Thymus (tissue), 11 donors: Measurements from ENCODE around the gene NPLOC4. TPM values are rescaled to one million over a fixed set of nuclear protein-coding genes. Genes with fewer than 3 reads are reported as not detected.

Experiments
- DNase-seq, 9 donors: peaks; one replicate each; pipeline ENCODE4 v3.0.0-alpha.2; 2013; ENCODE audit warnings: low spot score in 9 of 9, low read depth in 6 of 9, missing footprints in 1 of 9
- H3K27ac ChIP-seq, 2 donors: one replicate each; pipeline ENCODE4 v1.5.1; 2013; ENCODE audit warnings: control low read depth in 1 of 2, low read depth in 1 of 2, low read length in 1 of 2, mild to moderate bottlenecking in 1 of 2, moderate library complexity in 1 of 2
- H3K27me3 ChIP-seq, 2 donors: one replicate each; pipeline ENCODE4 v1.5.1; 2013; ENCODE audit warnings: low read length in 1 of 2; ENCODE audit not compliant: control insufficient read depth in 2 of 2, insufficient read depth in 1 of 2
- H3K36me3 ChIP-seq, 2 donors: one replicate each; pipeline ENCODE4 v1.5.1; 2013; ENCODE audit warnings: low read length in 1 of 2, mild to moderate bottlenecking in 1 of 2, moderate library complexity in 1 of 2; ENCODE audit not compliant: control insufficient read depth in 2 of 2, insufficient read depth in 2 of 2
- H3K4me1 ChIP-seq, 2 donors: one replicate each; pipeline ENCODE4 v1.5.1; 2013; ENCODE audit warnings: low read length in 2 of 2; ENCODE audit not compliant: control insufficient read depth in 2 of 2, insufficient read depth in 2 of 2
- H3K4me3 ChIP-seq, 2 donors: one replicate each; pipeline ENCODE4 v1.5.1; 2013; ENCODE audit warnings: low read length in 2 of 2, control low read depth in 1 of 2, mild to moderate bottlenecking in 1 of 2
- H3K9me3 ChIP-seq, 2 donors: one replicate each; pipeline ENCODE4 v1.5.1; 2013; ENCODE audit warnings: low read length in 1 of 2, mild to moderate bottlenecking in 1 of 2; ENCODE audit not compliant: control insufficient read depth in 2 of 2, insufficient read depth in 1 of 2
- WGBS: extraction: QIAGEN DNeasy Blood & Tissue Kit; methylation state at CpG from one replicate; pipeline ENCODE4 v1.1.7; 2013; 5-methylcytosine and 5-hydroxymethylcytosine counted together
- polyA plus RNA-seq: library from polyadenylated mRNA; stranded (reverse); fragments of 200-250 nt; gene quantifications from one replicate; pipeline ENCODE4 v1.2.3, GENCODE V29; 2013
- total RNA-seq: library from RNA; stranded (reverse); fragments of 120-200 nt; gene quantifications from one replicate; pipeline ENCODE4 v1.2.4, GENCODE V29; 2013
- donor health status: healthy.

NPLOC4 gene
- total and polyA plus RNA-seq, 2 donors, result 26.1 to 43.3 TPM

DNA sequence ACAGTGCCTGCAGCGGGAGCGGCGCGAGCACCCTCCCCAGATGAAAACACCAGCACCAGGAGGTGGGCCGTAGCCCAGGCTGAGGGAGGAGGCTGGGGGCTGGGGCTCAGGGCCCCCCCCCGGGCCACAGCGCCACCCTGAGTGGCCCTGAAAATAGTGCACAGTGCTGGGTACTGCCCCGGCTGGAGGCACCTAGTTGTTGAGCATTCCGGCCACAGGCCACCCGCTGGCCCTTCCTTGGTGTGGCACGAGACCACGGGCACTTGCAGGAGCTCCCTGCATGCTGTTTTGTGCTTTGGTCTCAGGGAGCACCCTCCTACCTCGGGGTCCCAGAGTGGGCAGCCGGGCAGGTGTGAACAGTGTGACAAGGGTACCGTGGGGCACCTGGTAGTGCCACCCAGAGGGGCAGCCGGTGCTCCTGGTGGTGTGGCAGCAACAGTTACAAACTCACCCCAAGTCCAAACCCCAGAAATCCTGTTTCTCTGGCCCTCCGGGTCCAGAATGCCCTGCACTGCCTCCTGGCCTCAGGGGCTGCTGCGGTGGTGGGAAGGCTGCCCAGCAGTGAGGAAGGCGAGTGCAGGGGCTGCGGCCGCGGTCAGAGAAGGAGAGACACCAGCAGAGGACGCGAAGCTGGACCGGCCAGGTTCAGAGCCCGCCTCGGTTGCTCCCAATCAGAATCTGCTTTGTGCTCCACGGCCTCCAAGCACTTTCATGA, 96.8 kb downstream of the NPLOC4 start:
- no peak for DNase-seq
- peaks cover 40 to 63% of the 10 kb centered on the region in 2 donors for H3K36me3 ChIP-seq
- 98% methylated on average over 28 of the region's 28 CpGs for WGBS

DNA sequence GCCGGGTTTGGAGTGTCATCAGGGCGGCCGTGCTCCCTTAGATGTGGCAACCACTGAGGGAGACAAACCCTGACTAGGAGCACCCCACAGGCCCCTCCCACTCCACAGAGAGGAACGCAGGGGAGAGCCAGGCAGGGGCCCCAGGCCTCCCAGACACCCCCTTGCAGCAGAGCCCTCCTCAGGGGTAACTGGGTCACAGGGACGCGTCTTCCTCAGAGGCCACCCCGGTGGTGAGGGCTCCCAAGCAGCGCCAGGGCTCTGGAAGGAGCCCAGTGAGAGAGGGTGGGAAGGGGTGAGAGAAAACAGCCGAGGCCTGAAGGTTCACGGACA, 97.4 kb downstream of the NPLOC4 start:
- Histone ChIP-seq H3K27ac (no peak overlapping the region), H3K4me1 (peaks cover 0 to 5% of the 10 kb centered on the region in 2 donors), H3K9me3 (peaks cover 0 to 17% of the 10 kb centered on the region in 2 donors), H3K4me3 (no peak overlapping the region), H3K36me3 (peaks cover 36 to 57% of the 10 kb centered on the region in 2 donors), H3K27me3 (peaks cover 26 to 38% of the 10 kb centered on the region in 2 donors)
- DNase-seq, result no peak
- WGBS, result 94% methylated on average over 10 of the region's 10 CpGs

More for the DNA sequence above, 96.8 kb downstream of the NPLOC4 start:
- Histone ChIP-seq H3K27ac (no peak overlapping the region), H3K4me1 (peaks cover 0 to 5% of the 10 kb centered on the region in 2 donors), H3K9me3 (peaks cover 0 to 17% of the 10 kb centered on the region in 2 donors), H3K27me3 (peaks cover 20 to 33% of the 10 kb centered on the region in 2 donors), H3K4me3 (no peak overlapping the region)

DNA sequence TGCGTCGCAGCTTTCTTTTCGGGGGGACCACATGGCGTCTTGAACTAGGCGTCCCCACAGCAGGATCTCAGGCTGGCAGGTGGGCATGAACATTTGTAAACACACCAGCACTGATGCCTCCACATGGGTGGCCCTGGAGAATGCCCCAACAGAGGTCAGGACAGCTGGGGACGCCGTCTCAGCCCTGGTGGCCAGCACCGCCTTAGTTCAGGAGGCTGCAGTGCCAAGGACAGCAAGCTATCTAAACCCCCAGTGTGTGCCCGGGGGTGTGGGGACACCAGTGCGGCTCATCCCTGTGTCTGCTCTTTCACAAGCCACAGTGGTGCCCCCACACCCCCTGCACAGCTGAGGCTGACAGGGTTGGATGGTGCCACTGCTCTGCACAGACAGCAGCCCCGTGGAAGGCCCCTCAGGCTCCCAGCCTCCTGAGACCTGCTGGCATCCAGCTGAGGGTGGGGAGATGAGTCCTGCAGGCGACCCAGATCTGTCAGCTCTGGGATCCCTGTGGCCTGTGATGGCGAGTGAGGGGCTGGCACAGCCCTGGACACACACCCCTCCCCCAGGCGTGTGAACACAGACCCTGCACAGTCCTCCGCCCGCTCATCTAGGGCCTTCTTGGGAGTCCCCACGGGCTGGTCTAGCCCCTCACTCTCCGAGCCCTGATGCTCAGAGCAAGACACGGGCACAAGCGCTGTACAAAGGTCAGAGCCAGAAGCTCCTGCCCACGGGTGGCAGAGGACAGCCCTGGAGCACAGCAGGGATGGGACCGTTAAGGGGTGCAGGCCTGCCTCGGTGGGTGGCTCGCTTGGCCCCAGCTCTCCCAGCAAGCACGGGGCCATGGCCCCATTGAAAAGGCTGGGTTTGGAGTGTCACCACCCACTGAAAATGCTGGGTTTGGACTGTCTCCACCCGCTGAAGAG, 98.0 kb downstream of the NPLOC4 start:
- Histone ChIP-seq H3K9me3 (peaks cover 0 to 17% of the 10 kb centered on the region in 2 donors), H3K27ac (no peak overlapping the region), H3K4me1 (peaks cover 0 to 5% of the 10 kb centered on the region in 2 donors), H3K4me3 (no peak overlapping the region), H3K36me3 (peaks cover 30 to 51% of the 10 kb centered on the region in 2 donors), H3K27me3 (peaks cover 28 to 44% of the 10 kb centered on the region in 2 donors)
- WGBS, result 97% methylated on average over 26 of the region's 26 CpGs
- no peak for DNase-seq

DNA sequence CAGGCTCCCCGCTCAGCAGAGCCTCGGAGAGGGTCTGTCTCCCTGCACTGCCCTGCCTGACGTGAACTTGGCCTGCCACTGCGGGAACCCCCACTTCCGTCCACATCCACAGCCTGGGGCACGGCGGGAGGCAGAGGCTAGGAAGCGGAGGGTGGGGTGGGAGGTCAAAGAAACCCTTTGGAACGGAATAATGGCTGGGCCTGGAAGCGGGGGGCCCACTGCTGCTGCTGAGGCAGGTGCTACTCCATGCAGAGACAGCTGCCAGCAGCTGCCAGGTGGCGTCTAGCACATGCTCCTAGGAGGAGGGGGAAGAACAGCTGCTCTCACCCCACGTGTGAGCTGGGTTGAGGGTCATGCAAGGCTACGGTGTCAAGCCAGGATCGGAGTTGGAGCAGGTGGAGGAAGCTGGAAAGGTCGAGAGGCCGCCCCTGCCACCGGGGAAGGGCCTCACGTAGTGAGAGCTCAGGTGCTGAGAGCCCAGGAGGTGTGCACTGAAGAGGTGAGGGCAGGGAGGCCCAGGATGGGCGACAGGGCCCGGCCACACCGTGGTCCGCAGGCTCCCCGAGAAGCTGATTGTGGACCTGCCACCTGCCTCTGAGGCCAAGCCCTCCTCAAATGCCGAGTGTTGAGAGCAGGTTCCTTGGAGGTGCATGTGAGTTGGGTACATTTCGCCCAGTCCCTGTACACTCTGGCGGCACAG, 98.9 kb downstream of the NPLOC4 start:
- Histone ChIP-seq H3K4me3 (no peak overlapping the region), H3K36me3 (peaks cover 24 to 42% of the 10 kb centered on the region in 2 donors), H3K4me1 (peaks cover 0 to 5% of the 10 kb centered on the region in 2 donors), H3K9me3 (peaks cover 0 to 17% of the 10 kb centered on the region in 2 donors), H3K27me3 (peaks cover 28 to 53% of the 10 kb centered on the region in 2 donors), H3K27ac (no peak overlapping the region)
- 85% methylated on average over 26 of the region's 26 CpGs for WGBS
- no peak for DNase-seq

DNA sequence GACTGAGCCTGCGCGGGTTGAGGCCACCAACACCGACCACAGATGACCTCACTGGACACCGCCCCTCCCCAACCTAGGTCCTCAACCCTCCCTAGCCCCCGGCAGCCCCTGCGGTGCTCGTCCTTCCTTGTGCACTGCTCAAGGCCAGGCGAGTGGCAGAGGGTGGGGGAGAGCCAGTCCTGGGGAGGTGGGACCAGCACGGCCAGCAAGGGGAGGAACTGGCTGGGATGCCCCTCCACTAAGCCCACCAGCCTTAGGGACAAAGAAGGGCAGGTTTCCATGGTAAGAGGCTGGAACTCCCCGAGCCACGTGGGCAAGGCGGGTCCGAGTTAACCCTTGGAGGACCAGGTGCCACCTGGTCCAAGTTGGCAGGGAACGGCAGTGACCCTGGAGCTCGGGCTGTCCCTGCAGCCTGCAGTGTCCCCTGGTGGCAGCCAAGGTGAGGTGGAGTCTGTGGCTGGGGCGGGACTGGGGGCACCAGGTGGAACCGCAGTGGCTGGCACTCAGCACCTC, 99.5 kb downstream of the NPLOC4 start:
- peak in 1 of 9 donors; percentile 40 for DNase-seq

DNA sequence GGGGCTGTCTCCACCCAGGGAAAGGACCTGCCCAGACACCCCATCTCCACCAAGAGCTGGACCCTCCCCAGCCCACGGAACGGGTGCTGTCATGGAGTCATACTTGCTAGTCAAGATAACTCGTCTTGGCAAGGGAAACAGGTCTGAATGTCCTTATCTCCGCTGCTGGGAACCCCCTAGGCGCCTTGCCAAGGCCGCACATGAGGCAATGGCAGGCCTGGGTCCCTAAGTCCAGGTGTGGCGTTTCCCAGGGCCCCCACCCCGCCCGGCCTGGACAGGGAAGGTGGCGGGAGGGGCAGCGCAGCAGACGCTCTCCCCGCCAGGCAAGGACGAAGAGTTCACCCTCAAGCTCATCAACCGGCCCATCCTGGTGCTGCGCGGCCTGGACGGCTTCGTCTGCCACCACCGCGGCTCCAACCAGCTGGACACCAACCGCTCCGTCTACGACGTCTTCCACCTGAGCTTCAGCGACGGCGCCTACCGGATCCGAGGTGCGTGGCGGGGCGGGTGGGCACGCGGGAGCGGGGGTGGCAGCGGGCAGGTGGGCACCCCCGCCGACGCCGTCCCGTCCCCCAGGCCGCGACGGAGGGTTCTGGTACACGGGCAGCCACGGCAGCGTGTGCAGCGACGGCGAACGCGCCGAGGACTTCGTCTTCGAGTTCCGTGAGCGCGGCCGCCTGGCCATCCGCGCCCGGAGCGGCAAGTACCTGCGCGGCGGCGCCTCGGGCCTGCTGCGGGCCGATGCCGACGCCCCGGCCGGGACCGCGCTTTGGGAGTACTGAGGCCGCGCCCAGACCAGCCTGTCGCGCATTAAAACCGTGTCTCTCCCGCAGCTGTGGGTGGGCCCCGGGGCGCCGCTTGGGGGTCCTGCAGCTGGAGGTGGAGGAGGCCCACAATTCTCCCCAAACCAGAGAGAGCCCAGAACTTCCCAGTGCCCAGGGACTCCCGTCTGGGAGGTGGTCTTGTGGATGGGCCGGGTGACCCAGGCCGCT, 100.3 kb downstream of the NPLOC4 start:
- Histone ChIP-seq H3K36me3 (peaks cover 14 to 33% of the 10 kb centered on the region in 2 donors), H3K4me3 (no peak overlapping the region), H3K9me3 (peaks cover 0 to 17% of the 10 kb centered on the region in 2 donors), H3K27ac (no peak overlapping the region), H3K27me3 (peaks cover 28 to 56% of the 10 kb centered on the region in 2 donors), H3K4me1 (peaks cover 0 to 5% of the 10 kb centered on the region in 2 donors)
- no peak for DNase-seq
- WGBS, result 14% methylated on average over 89 of the region's 89 CpGs

More for the DNA sequence above, 99.5 kb downstream of the NPLOC4 start:
- Histone ChIP-seq H3K9me3 (peaks cover 0 to 17% of the 10 kb centered on the region in 2 donors), H3K27ac (no peak overlapping the region), H3K36me3 (peaks cover 17 to 36% of the 10 kb centered on the region in 2 donors), H3K27me3 (peaks cover 28 to 56% of the 10 kb centered on the region in 2 donors), H3K4me1 (peaks cover 0 to 5% of the 10 kb centered on the region in 2 donors), H3K4me3 (no peak overlapping the region)
- WGBS, result 24% methylated on average over 17 of the region's 17 CpGs

DNA sequence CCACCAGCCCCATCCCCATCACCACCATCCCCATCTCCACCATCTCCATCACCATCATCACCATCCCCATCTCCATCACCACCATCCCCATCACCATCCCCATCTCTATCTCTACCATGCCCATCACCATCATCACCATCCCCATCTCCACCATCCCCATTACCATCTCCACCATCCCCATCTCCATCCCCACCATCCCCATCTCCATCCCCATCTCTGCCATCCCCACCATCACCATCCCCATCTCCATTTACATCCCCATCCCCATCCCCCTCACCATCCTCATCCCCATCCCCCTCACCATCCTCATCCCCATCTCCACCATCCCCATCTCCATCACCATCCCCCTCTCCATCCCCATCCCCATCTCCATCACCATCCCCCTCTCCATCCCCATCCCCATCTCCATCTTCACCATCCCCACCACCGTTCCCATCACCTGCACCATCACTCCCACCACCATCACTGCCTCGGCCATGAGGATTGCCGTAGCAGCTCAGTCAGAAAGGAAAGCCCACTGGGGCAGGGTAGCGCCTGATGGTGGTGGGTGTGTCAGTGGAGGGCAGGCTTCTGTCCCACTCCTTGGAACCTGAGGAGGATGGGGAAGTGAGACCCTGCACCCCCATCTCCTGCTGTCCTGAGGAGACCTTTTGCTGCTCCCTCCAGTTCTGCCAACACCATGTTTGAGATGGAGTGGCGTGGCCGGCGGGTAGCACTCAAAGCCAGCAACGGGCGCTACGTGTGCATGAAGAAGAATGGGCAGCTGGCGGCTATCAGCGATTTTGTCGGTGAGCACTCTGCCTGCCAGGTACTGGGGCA, 101.2 kb downstream of the NPLOC4 start:
- H3K27me3 ChIP-seq, result peaks cover 28 to 57% of the 10 kb centered on the region in 2 donors
- H3K27ac ChIP-seq, result no peak overlapping the region

More for the DNA sequence above, 101.2 kb downstream of the NPLOC4 start:
- peaks cover 0 to 5% of the 10 kb centered on the region in 2 donors for H3K4me1 ChIP-seq
- DNase-seq, result no peak
- H3K36me3 ChIP-seq, result peaks cover 11 to 25% of the 10 kb centered on the region in 2 donors
- WGBS, result 80% methylated on average over 13 of the region's 13 CpGs
- no peak overlapping the region for H3K4me3 ChIP-seq
- H3K9me3 ChIP-seq, result peaks cover 0 to 19% of the 10 kb centered on the region in 2 donors
